Measurements from ENCODE around the gene NUP98. TPM values are rescaled to one million over a fixed set of nuclear protein-coding genes. Genes with fewer than 3 reads are reported as not detected.
A peak's percentile ranks its signal among the peaks of the same experiment; 100 is the strongest.

Gene NUP98
- total and polyA plus RNA-seq, 2 of the 13 experiments (the other 11 are each of a cell fraction or from before 2014, with no cell fraction given) = 76.6 to 85.3 TPM

GRCh38 chr11:3807909-3808860, 10.8 kb upstream of the NUP98 start, which contains the start of gene PGAP2 (continued):
- TF ChIP-seq ARID5B (CRISPR knock-in tag; IDR thresholded peaks at IDR 0.05) (no peak), ZSCAN20 (CRISPR knock-in tag; IDR thresholded peaks at IDR 0.05; ENCODE audit: borderline replicate concordance) (no peak), SALL1 (CRISPR knock-in tag; IDR thresholded peaks at IDR 0.05) (peak; percentile 41; the same call in 1 of the 2 replicates), ZNF564 (CRISPR knock-in tag; IDR thresholded peaks at IDR 0.05) (no peak), MYC (CRISPR knock-in tag; IDR thresholded peaks at IDR 0.05; ENCODE audit: borderline replicate concordance) (peak; percentile 71; the same call in 1 of the 2 replicates), MXD1 (CRISPR knock-in tag; IDR thresholded peaks at IDR 0.05) (0 out of 2 replicates have a peak, but pooled peaks have one; percentile 29), IRF9 (CRISPR knock-in tag; IDR thresholded peaks at IDR 0.05; ENCODE audit: borderline replicate concordance) (peak; percentile 59; the same call in 1 of the 2 replicates), HMGA1 (CRISPR knock-in tag; conservative IDR thresholded peaks at IDR 0.05) (no peak), ZNF850 (CRISPR knock-in tag; conservative IDR thresholded peaks at IDR 0.05) (no peak), YY1 (IDR thresholded peaks at IDR 0.05; ENCODE audit: insufficient read depth, insufficient replicate concordance, low read depth, low read length) (no peak), ZBTB10 (CRISPR knock-in tag; IDR thresholded peaks at IDR 0.05; ENCODE audit: borderline replicate concordance) (0 out of 2 replicates have a peak, but pooled peaks have one; percentile 47), TFAP4 (IDR thresholded peaks at IDR 0.05; ENCODE audit: borderline replicate concordance, low read depth) (no peak), ZNF670 (CRISPR knock-in tag; IDR thresholded peaks at IDR 0.05; ENCODE audit: borderline replicate concordance) (no peak), ZNF232 (CRISPR knock-in tag; IDR thresholded peaks at IDR 0.05; ENCODE audit: borderline replicate concordance) (no peak), MTF2 (CRISPR knock-in tag; IDR thresholded peaks at IDR 0.05; ENCODE audit: borderline replicate concordance) (no peak), MIER3 (CRISPR knock-in tag; IDR thresholded peaks at IDR 0.05; ENCODE audit: borderline replicate concordance) (no peak), SIX4 (CRISPR knock-in tag; IDR thresholded peaks at IDR 0.05) (no peak)
- TF ChIP-seq, protein P1, sequence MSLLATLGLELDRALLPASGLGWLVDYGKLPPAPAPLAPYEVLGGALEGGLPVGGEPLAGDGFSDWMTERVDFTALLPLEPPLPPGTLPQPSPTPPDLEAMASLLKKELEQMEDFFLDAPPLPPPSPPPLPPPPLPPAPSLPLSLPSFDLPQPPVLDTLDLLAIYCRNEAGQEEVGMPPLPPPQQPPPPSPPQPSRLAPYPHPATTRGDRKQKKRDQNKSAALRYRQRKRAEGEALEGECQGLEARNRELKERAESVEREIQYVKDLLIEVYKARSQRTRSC (CRISPR knock-in tag; IDR thresholded peaks at IDR 0.05; ENCODE audit: low read depth) = no peak
